HUDEP-2 (cell line): ENCODE results near the gene ITK.
A peak's percentile ranks its signal among the peaks of the same experiment; 100 is the strongest.
"Not testable (repeated sequence)": the region's sequence is repeated elsewhere in the genome, so short reads cannot be mapped to it uniquely, and the experiment has no call there.

Experiments
- DNase-seq, 76 experiments: peaks; one replicate each; lab custom pipeline; 2025; ENCODE audit not compliant: unreplicated experiment in 76 of 76; lab: John Stamatoyannopoulos, UW

The ITK gene

GRCh38 chr5:157166214-157167213 is 14.1 kb upstream of the ITK start, which contains the start of gene GARIN3:
Gene GARIN3, minus strand, starts transcription at chr5:157166264. Its CDS starts 96 bp downstream, at chr5:157166168.
- DNase-seq = no peak

GRCh38 chr5:157167214-157167621 is 13.4 kb upstream of the ITK start:
- no peak for DNase-seq

GRCh38 chr5:157168286-157168685 is 12.4 kb upstream of the ITK start:
- DNase-seq = no peak

- DNase-seq = peak in 1 of 76 experiments; percentile 6
These were observed 8.2 kb upstream of the ITK start for GRCh38 chr5:157172403-157172802.

- DNase-seq = no peak
These were observed 5.5 kb upstream of the ITK start for GRCh38 chr5:157175071-157175612.

GRCh38 chr5:157177953-157178352 is 2.7 kb upstream of the ITK start:
- DNase-seq = no peak

- no peak for DNase-seq
These were observed 1.7 kb upstream of the ITK start for GRCh38 chr5:157178966-157179365.

GRCh38 chr5:157182143-157182757 is 1.6 kb downstream of the ITK start:
- no peak for DNase-seq

- no peak for DNase-seq
These were observed 3.6 kb downstream of the ITK start for GRCh38 chr5:157184117-157184670.

GRCh38 chr5:157185122-157185521 is 4.5 kb downstream of the ITK start:
- DNase-seq = not testable (repeated sequence)

GRCh38 chr5:157186309-157187045 is 5.8 kb downstream of the ITK start:
- no peak for DNase-seq

- DNase-seq = no peak
These were observed 6.6 kb downstream of the ITK start for GRCh38 chr5:157187046-157187754.

- DNase-seq = no peak
These were observed 7.6 kb downstream of the ITK start for GRCh38 chr5:157188270-157188669.

- no peak for DNase-seq
These were observed 8.6 kb downstream of the ITK start for GRCh38 chr5:157189223-157189622.

- no peak for DNase-seq
These were observed 13.2 kb downstream of the ITK start for GRCh38 chr5:157193699-157194424.

GRCh38 chr5:157196045-157196444 is 15.4 kb downstream of the ITK start:
- no peak for DNase-seq

- no peak for DNase-seq
These were observed 16.4 kb downstream of the ITK start for GRCh38 chr5:157197086-157197485.

- DNase-seq = peak in 4 of 76 experiments; percentile 0 to 10 (median 4)
These were observed 17.8 kb downstream of the ITK start for GRCh38 chr5:157198277-157198986.

GRCh38 chr5:157201857-157202256 is 21.2 kb downstream of the ITK start:
- no peak for DNase-seq
